GM19193 (cell line): ENCODE measurements around the gene ARVCF.

Experiments
- POLR2A ChIP-seq: IDR thresholded peaks from 4 replicates; pipeline ENCODE4 v1.6.1; 2011; ENCODE audit not compliant: insufficient read depth, insufficient read length; ENCODE audit errors: extremely low read depth

The ARVCF gene

GRCh38 chr22:20038574-20038973, 22.0 kb upstream of the ARVCF start:
- no peak for TF ChIP-seq POLR2A

- TF ChIP-seq POLR2A = no peak
Observed at GRCh38 chr22:20037419-20037818, 20.8 kb upstream of the ARVCF start.

- TF ChIP-seq POLR2A = no peak
Observed at GRCh38 chr22:20036535-20037392, 20.1 kb upstream of the ARVCF start.

- no peak for TF ChIP-seq POLR2A
Observed at GRCh38 chr22:20036084-20036482, 19.5 kb upstream of the ARVCF start.

- TF ChIP-seq POLR2A = no peak
Observed at GRCh38 chr22:20035375-20036083, 18.9 kb upstream of the ARVCF start.

- TF ChIP-seq POLR2A = no peak
Observed at GRCh38 chr22:20034143-20034542, 17.5 kb upstream of the ARVCF start.

- no peak for TF ChIP-seq POLR2A
Observed at GRCh38 chr22:20033045-20033706, 16.6 kb upstream of the ARVCF start.

- no peak for TF ChIP-seq POLR2A
Observed at GRCh38 chr22:20032407-20032991, 15.9 kb upstream of the ARVCF start.

GRCh38 chr22:20031732-20032406, 15.2 kb upstream of the ARVCF start:
- no peak for TF ChIP-seq POLR2A

GRCh38 chr22:20029550-20030225, 13.1 kb upstream of the ARVCF start:
- TF ChIP-seq POLR2A = no peak

- no peak for TF ChIP-seq POLR2A
Observed at GRCh38 chr22:20028855-20029549, 12.4 kb upstream of the ARVCF start.

GRCh38 chr22:20027966-20028854, 11.6 kb upstream of the ARVCF start:
- TF ChIP-seq POLR2A = no peak
